ENCODE results near the gene MRFAP1.
"Not testable (repeated sequence)": the region's sequence is repeated elsewhere in the genome, so short reads cannot be mapped to it uniquely, and the experiment has no call there.

Gene MRFAP1

GRCh38 chr4:6612961-6613675 lies 27.4 kb upstream of the MRFAP1 start:
- DNase-seq: no peak

- DNase-seq: no peak
These were observed 26.5 kb upstream of the MRFAP1 start for GRCh38 chr4:6613676-6614651.

DNA sequence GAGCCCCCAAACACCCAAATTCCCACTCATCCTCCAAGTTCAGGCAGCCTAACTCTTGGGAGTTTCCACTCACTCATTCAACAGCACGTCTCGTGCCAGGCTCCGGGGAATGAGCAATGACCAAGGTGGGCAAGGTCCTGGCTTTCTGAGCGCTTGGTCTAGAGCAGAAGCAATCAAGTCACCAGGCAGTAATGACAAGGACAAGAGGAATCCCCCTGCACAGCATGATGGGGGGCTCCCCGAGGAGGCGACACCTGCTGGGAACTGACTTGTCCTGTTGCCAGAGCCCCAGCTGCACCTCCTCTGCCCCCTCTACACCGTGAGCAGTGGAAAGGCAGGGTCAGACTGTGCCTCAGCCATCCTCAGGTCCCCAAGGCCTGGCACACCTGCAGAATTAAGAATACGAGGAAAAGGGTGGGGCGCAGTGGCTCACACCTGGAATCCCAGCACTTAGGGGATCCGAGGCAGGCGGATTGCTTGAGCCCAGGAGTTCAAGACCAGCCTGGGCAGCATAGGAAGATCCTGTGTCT lies 25.7 kb upstream of the MRFAP1 start:
- no peak for DNase-seq

GRCh38 chr4:6616087-6616995 lies 24.1 kb upstream of the MRFAP1 start:
- no peak for DNase-seq

- DNase-seq: no peak
These were observed 23.2 kb upstream of the MRFAP1 start for GRCh38 chr4:6617246-6617645.

DNA sequence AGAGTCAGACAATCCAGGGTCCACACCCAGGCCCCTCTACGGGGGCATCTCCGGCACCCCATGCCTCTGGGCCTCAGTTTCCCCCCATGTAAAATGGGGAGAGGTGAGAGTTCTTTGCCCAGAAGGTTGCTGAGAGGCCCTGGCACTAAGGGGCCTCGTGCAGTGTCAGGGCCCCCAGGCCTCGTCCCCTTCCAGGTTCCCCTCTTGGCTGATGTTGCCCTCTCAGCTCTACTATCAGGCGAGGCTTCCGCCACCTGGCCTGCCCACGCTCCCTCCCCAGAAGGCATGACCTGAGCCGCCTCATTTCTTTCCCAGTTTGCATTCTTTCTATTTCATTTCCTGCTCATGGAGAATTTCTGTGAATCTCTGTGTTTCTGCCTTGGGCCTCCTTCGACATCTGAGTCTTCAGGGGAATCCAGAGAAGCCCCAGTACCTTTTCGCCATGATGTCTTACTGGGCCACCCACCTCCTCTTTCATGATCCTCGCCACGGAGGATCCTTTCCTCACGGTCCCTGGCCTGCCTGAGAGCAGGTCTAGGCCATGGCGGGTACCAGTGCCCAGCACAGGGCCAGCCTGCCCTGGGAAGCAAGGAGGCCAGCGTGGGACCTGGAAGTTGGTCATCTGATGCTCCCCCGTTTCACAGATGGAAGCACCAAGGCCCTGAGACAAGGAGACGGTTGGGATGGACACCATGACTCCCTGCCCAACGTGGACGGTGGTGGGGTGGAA lies 21.9 kb upstream of the MRFAP1 start:
- DNase-seq: no peak

- DNase-seq: no peak
These were observed 21.4 kb upstream of the MRFAP1 start for GRCh38 chr4:6619116-6619465.

DNA sequence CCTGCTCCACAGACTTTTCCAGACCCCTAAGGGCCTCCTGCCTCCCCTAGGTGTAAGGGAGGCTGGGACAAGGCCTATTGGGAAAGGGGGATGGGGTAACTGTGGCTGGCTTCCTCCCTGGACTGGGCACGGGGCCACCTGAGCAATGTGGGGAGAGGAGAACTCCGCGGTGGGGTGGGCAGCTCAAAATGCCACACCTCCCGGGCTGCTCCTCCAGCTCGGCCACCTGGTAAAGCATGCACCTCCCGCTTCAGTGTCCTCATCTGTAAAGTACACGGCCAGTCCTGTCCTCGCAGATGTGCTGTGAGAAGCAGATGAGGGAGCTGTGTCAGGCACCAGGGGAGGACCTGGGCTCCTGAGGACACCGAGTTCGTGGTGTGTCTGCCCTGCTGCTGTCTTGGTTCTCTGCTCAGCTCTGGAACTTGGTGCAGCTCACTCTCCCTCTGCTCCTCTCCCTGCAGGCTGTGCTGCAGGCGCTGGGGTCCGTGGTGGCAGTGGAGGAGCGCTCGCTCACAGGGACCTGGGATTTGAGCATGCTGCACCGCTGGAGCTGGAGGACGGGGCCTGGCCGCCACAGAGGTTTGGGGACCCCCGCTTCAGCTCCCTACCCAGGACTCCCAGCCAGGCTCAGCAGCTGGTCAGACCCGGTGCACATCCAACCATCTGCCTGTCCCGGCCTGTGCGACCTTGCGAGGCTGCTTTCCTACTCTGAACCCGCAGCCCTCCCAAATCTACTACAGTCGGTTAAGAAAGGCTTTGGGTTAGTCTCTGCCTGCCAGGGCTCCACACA lies 20.8 kb upstream of the MRFAP1 start:
- DNase-seq: no peak

DNA sequence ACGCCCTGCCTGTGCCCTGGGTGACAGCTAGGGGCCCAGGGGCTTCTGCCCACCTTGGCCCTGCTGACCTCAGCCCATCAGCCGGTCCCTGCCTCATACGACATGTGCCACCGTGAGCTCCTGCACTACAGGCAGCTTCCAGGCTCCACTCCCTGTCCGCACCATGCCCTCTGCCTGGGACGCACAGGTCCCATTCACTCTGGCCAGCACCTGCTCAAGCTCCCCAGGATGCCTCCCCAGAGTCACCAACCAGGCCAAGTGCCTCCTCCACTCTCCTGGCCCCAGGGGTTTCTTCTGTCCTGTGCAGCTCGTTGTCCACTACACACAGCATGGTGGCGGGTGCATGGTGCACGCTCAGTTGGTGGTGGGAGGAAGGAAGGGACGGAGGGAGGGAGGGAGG lies 20.2 kb upstream of the MRFAP1 start:
- DNase-seq: no peak

DNA sequence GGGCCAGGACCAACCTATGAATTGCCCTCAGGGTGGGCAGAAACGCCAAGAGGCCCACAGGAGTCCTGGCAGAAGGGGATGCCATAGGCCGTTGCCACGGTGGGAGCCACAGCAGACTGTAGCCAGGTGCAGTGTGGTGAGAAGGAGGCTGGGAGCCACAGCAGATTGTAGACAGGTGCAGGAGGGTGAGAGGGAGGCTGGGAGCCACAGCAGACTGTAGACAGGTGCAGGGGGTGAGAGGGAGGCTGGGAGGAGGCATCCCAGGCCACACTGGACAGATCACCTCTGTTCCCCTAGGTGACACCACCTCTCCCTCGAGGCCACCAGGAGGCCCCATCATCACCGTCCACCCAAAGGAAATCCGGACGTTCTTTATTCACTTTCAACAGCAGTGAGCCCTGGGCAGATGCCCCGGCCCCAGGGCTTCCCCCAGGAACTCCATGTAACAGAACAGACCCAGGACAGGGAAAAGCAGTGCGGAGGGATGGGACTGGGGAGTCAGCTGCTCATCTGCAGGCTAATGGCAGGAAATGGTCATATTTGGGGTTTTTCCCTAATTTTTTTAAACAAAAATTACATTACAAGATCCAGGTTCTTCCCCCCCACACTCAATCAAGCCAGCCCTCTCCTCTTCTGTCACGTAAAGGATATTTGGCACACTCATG lies 19.5 kb upstream of the MRFAP1 start:
- no peak for DNase-seq

DNA sequence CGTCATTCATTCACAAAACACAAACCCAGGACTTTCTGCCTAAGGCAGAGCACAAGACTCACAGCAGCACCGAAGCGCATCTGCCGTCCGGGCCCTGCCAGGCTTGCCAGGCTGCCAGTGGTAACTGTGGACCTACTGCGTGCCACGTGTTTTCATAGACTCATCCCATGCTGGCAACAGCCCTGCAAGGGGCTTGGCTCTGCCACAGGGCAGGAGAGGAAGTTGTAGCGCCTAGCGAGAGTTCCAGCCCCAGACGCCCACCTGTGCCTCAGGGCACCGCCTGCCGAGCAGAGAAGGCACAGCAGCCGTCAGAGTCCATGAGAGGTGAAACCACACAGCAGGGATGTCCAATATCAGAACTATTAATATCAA lies 18.9 kb upstream of the MRFAP1 start:
- no peak for DNase-seq

DNA sequence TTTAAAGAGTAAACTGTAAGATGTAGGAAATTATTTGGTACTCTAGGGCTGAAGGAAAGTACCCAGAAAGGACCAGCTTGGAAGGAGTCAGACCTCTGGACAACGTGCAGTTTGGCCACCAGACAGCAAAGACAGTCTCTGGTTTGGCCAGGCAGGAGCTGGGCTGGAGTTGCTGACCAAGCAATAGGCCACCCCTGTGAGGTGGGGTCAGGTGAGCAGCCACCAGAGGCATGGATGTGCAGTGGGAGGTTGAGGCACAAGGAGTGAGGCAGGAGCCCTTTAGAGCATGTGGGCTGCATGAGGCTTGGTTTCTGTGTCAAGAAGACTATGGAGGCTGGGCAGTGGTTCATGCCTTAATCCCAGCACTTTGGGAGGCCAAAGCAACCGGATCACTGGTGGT lies 17.7 kb upstream of the MRFAP1 start:
- no peak for DNase-seq

DNA sequence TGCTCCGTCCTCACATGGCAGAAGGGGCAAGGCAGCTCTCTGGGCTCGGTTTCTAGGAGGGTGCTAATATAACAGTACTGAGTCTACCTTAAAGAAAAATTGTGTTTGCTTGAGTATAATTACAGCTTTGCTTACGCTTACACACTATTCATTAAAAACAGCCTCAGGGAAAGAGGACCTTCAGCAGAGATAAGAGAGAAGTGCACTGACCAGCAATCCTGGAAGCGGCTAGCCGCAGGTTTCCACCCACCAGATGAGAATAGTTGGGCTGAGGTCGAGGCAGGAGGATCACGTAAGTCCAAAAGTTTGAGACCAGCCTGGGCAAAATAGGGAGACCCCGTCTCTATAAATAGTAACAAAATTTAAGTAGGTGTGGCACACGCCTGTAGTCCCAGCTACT lies 15.2 kb upstream of the MRFAP1 start:
- DNase-seq: no peak

DNA sequence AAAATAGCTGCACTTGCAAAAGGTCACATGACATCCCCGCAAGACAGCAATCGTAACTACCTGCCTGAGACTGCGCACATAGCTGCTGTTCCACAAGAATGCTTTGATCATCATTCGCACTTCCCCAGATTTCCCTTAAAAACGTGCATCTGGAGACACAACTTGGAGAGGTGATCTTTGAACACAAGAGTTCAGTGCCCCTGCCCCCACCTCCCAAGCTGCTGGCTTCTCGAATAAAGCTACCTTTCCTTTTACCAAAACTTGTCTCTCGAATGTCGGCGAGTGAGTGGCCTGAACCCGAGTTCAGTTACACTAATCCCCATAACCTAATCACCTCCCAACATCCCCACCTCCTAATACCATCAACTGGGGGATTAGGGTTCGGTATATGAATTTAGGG lies 14.4 kb upstream of the MRFAP1 start:
- DNase-seq: no peak

DNA sequence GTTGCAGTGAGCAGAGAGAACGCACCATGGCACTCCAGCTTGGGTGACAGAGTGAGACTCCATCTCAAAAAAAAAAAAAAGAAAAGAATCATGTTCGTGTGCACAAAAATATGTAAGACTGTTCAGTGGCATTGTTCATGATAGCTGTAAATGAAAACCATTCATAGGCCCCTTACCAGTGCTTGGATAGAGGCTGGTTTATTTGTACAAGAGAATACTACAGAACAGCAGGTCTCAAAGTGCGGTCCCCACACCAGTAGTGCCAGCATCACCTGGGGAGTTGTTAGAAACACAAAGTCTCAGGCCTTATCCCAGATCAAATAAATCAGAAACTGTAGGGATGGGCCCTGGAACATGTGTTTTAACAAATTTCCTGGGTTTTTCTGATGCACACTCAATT lies 12.7 kb upstream of the MRFAP1 start:
- DNase-seq: no peak

DNA sequence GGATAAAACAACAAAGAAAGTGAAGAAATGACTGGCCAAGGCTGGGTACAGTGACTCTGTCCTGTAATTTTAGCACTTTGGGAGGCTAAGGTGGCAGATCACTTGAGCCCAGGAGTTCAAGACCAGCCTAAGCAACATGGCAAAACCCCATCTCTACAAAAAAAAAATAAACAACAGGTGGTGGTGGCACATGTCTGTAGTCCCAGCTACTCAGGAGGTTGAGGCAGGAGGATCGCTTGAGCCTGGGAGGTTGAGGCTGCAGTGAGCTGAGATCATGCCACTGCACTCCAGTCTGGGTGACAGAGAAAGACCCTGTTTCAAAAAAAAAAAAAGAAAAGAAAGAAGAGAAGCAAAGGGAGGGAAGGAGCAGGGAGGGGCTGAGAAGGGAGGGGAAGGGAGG lies 12.0 kb upstream of the MRFAP1 start:
- DNase-seq: not testable (repeated sequence)

GRCh38 chr4:6632125-6632524 lies 8.4 kb upstream of the MRFAP1 start:
- no peak for DNase-seq

DNA sequence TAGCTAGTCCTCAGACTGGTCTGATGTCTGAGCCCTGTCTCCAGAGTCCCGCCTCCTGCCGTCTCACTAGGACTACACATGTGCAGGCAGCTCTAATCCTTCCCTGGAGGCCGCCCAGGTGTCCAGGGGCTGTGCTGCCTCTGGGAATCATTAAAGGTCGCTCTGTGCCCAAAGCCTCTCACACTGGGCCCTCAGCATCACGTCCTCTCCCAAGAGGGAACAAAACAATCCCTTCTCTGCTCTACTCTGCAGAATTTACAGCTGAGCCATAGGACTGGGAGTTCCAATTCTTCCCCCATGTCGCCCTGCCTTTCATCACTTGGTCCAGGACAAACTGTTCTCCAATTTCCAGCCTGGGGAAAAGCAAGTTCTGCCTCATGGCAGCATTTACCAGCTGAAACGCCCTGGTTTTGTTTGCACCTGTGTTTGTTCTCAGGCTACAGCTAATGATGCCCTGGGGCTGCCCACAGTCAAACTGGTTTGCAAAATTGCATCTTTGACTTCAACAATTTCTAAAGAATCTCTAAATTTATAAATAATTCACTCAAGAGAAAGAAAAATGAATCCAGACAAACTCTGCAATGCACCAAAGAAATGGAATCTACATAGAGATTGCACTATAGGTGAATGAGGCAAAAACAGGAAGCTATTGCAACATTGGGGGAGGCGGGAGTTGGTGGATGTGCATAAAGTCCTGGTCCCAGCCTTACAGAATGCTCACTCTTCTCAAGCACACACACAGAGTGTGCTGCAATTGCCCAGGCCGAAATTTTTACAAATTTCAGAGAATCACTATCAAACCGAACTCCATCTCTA lies 7.2 kb upstream of the MRFAP1 start:
- no peak for DNase-seq

DNA sequence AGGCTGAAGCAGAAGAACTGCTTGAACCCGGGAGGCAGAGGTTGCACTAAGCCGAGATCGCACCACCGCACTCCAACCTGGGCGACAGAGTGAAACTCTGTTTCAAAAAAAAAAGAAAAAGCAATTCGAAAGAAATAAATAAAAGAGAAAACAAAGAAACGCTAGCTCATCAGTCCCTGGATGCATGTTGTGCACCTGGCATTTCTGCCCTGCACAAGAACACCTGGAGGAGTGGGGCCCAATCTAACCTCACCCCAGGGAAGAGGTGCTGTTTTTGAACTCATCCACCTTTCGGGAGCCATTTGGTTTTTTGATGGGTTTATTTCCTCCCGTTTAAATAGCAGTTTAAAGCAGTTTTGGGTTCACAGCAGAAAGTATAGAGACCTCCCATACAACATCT lies 5.7 kb upstream of the MRFAP1 start:
- DNase-seq: no peak

DNA sequence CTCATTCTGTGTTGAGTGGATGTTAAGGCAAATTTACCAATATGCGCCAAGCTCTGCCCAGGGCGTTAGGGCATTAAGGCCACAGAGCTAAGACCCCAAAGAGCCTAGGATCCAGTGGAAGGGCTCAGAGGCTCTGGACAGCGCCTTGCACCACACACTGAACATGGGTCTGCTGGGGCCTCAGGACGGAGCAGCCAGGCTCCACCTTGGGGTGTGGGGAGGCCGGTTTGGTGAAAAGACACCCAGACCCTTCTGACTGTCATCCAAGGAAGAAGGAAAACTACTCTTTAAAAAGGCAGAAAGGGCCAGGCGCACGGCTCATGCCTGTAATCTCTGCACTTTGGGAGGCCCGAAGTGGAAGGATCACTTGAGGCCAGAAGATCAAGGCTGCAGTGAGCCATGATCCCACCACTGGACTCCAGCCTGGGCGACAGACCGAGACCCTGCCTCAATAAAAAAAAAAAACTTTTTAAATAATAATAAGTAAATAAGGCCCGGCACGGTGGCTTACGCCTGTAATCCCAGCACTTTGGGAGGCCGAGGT lies 1.3 kb upstream of the MRFAP1 start:
- no peak for DNase-seq

Measured in NCI-H2171 (cell line).